CD4-positive, alpha-beta T cell treated with Interleukin-2 at 100 ng/mL for 4 hours (primary cell): ENCODE data around the gene SMPD4.
A peak's percentile ranks its signal among the peaks of the same experiment; 100 is the strongest.
"Not testable (repeated sequence)": the region's sequence is repeated elsewhere in the genome, so short reads cannot be mapped to it uniquely, and the experiment has no call there.

Experiments
- DNase-seq: peaks from one replicate; pipeline ENCODE4 v3.0.0-alpha.2; 2020; ENCODE audit warnings: low spot score

Gene SMPD4

DNA sequence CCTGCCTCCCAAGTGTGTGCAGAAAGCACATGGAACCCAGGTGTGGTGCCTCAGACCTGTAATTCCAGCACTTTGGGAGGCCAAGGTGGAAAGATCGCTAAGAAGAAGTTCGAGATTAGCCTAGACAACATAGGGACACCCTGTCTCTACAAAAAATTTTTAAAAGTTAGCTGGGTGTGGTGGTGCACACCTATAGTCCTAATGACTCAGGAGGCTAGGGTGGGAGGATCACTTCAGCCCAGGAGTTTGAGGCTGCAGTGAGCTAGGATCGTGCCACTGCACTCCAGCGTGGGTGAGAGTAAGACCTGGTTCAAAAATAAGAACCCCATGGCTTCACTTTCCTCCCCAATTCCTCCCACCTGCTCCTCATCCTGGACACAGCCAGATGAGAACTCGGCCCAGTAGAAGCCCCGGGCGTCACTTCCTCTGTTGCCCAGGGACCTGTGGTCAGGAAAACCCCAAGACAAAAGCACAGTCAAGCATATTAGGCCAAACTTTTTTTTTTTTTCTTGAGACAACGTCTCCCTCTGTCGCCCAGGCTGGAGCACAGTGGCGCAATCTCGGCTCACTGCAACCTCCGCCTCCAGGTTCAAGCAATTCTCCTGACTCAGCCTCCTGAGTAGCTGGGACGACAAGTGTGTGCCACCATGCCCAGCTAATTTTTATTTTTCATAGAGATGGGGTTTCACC lies 23.4 kb downstream of the SMPD4 start:
- not testable (repeated sequence) for DNase-seq

DNA sequence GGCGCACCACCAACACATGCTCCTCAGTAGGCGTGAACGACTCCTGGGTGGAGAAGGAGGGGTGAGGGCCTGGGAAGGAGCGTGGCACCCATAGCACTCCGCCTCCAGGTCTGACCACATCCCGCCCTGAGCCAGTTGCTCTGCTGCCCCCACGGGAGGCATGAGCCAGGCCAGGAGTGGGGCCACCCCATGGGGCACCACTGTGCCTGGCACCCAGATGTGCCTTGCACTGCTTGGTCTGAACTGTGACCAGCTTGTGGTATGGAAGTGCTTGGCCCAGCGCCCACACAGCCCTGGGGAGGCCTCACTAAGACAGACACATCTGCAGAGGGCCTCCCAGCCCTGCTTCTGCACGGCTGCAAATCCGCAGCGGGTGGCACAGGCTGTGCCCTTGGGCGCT lies 24.0 kb downstream of the SMPD4 start:
- DNase-seq = not testable (repeated sequence)

- no peak for DNase-seq
These were observed 24.8 kb downstream of the SMPD4 start for GRCh38 chr2:130156624-130157004.

GRCh38 chr2:130155956-130156623 lies 25.3 kb downstream of the SMPD4 start:
- DNase-seq = peak; percentile 7

DNA sequence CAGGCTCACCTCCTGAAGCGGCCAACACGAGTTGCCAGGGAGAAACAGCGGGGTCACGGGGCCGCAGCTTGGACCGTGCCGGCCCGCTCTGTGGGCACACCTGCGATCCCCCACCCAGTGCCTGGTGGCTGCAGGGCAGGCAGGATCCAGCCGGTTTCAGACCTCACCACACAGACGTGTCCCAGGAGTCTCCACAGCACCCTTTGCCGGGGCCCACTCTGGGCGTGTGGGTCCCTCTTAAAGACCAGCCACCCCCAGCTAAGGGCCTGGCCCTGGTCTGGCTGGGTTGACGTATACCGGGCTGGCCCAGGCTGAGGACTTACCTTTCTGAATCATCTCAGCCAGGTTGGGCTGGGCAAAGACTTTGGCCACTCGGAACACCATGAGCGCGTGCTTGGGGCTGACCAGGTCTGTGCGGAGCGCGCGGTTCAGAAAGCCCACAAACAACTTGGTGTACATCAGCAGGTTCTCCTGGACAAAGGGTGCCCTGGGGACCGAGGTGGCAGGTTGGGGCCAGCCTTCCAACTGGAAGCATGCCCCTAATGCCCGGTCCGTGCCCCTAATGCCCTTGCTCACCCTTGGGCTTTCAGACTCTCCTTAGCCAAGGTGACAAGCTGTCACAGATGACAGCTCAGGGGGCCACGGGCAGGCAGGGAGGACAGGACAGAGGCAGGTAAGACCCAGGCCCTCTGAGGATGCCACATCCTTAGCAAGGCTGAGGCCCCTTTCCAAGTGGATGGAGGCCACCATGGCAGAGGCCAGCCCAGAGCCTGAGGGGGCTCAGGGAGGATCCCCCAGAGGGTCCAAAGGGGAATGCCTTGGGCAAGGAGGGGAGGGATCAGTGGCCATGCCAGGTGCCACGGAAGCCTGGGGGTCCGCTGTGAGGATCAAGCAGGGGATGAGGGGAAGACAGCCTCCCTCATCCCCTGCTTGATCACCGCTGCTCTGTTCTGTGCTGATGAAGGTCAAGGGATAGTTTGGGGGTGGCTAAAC lies 26.3 kb downstream of the SMPD4 start:
- no peak for DNase-seq

- DNase-seq = not testable (repeated sequence)
These were observed 27.0 kb downstream of the SMPD4 start for GRCh38 chr2:130154423-130154770.

DNA sequence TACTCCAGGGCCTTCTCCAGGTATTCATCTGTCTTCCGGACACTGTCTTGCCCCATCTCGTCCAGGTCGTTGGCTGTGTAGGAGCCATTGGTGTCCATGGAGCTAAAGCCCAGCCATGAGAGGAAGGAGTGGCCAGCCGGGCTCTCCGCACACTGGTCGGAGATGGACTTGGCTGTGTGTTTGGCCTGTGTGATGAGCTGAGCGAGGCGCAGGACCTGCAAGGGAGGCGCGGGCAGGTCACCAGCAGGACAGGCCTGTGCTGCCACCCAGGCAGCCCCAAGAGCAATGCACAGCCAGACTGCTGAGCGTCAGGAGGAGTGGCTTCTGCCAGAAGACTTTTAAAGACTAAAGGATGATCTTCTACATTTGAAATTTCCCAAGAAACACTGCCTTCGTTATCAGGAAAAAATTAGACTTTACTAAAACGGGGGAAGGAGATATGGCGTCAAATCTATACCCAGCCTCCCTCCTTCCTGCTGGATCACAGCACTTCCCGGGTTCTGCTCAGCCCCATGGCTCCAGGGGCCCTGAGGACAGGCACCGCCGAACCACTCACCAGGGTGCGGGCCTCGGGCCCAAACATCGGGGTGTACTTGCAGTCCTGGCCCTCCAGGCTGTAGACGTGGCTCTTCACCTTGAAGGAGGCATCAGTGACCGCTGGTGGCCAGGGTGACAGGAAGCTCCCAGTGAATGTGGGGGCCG lies 27.5 kb downstream of the SMPD4 start:
- DNase-seq = not testable (repeated sequence)

- DNase-seq = no peak
These were observed 28.4 kb downstream of the SMPD4 start for GRCh38 chr2:130152816-130153595.

DNA sequence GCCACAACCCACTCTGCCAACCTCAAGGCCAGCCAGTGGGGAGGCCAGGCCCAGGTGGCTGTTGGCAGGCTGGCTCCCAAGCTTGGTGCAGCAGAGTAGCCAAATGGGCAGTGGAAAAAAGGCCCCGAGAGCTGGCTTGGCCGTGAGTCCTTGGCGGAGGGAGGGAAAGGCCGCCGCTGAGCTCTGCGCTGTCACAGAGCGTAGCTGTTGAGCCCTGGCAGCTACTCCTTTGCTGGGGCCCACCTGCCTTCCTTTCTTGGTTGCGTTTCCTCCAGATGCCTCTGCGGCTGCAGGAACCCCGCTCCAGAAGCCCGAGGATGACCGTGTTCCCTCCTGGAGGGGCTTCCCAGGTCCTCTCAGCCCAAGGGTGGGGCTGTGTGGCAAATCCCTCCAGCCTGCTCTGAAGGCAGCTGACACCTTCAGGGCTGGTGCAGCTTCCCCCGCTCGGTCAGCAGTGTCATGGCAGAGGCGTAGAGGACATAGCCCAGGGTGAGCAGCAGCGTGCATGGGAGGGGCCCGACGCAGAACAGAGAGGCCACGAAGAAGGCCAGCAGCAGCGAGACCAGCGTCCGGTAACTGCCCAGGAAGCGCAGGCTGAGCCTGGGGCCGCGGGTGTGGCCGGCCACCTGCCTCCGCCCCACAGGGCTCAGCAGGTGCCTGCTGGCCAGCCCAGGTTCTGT lies 29.1 kb downstream of the SMPD4 start:
- not testable (repeated sequence) for DNase-seq

- not testable (repeated sequence) for DNase-seq
These were observed 30.3 kb downstream of the SMPD4 start for GRCh38 chr2:130151145-130151512.

GRCh38 chr2:130150181-130151144 lies 30.9 kb downstream of the SMPD4 start:
- no peak for DNase-seq

DNA sequence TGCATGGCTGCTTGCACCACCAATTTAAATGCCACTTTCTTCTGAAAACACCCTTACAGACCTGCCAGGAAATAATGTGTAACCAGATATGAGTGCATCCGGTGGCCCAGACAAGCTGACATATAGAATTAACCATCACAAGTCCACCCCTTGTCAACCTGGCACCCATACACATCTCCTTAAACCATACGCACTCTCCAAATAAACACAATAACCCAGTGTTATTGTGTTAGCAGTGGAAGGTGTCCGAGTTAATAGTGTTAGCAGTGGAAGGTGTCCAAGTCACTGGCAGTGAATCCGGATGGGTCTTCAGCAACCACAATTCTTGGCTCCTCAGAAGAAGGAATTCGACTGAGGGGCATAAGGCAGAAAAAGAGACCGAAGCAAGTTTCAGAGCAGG lies 32.9 kb downstream of the SMPD4 start:
- not testable (repeated sequence) for DNase-seq

- peak; percentile 63 for DNase-seq
These were observed 36.4 kb downstream of the SMPD4 start, which contains the start of gene CCDC74B for GRCh38 chr2:130145006-130145414. CCDC74B (minus strand) TSS chr2:130145112; CDS start chr2:130144996, 116 bp downstream.

DNA sequence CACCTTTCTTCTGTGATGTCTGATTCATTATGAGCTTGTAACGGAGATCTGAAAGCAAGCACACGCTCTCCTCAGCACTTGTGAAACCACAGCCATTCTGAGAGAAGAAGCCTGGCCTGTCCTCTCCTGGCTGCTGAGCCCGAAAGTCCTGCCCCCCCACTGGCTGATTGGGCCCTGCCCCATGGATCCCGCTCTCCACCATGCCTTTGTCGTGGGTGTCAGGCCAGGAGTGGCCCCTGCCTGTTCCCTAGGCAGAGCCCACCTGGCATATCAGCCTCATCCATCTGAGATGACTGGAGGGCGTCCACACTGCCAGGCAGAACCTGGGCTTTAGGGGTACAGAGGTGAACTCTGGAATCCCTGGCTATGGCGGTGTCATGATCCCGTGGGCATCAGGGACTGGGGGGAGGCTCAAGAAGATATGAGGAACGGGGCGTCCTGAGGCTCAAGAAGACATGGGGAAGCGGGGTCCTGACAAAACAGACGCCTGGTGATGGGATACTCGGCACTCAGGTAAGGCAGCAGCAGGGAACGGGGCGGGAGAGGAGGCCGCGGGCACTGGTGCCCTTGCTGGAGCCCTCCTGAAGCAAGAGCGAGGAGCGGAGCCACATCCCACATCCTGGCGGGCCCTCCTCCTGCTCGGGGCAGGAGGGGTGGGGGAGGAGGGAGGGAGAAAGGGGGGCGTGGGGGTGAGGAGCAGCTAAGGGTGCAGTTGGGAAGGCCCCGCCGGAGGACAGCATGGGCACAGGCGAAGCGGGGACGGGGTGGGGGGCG lies 37.9 kb downstream of the SMPD4 start:
- DNase-seq = not testable (repeated sequence)

DNA sequence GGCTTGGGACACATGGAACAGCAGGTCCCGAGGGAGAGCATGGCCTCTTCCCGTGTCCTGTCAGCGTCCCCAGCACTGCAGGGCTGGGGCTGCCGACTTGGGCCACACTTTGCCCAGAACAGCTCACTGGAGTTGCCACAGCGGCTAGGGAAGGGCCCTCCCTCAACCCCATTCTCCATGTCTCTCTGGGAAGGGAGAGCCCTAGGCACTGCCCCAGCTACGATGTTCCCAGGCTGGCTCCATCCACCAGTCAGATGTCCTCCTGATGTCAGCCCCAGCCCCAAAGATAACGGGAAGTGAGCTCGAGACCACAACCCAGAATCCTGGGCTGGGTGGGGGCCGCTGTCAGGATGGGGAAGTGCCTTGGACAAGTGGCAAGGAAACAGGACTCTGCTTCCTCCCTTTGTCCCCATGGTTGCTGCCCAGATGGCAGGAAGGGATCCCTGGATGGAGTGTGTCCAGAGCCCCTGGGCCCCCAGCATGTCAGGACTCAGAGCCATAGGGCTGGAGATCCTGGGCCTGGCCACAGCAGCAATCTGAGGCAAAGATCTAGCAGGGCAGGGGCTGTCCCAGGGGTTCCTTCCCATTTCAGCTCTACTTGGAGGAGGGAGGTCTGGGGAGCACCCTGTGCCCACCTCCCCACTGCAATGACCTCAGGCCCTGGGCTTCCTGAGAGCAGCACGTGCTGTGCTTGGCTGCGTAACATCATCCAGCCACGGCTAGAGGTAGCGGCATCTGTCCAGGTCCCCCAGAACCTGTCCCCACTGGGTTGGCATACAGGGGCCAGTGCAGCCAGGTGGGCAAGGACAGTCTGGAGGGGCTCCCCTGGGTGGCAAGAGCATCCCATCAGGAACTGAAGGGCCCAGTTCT lies 38.8 kb downstream of the SMPD4 start:
- DNase-seq = not testable (repeated sequence)

GRCh38 chr2:130141645-130142370 lies 39.6 kb downstream of the SMPD4 start:
- DNase-seq = not testable (repeated sequence)

- DNase-seq = not testable (repeated sequence)
These were observed 40.4 kb downstream of the SMPD4 start for GRCh38 chr2:130141002-130141401.
